SK-N-SH treated with all-trans-retinoic acid at 6 μM for 48 hours (cell line): ENCODE measurements around the gene AMPH.

Experiments
- CREB5 ChIP-seq: fragments of 250-450 bp; sonication (Bioruptor Pico); IDR thresholded peaks from 2 replicates; pipeline ENCODE4 v1.5.1; 2020; ENCODE audit warnings: low read depth, mild to moderate bottlenecking, moderate library complexity
- ISL1 ChIP-seq: fragments of 250-450 bp; sonication (Bioruptor Pico); IDR thresholded peaks from 2 replicates; pipeline ENCODE4 v2.1.2; 2022; ENCODE audit warnings: mild to moderate bottlenecking, moderate library complexity
- OSR1 ChIP-seq: fragments of 250-450 bp; sonication (Bioruptor Pico); IDR thresholded peaks from 2 replicates; pipeline ENCODE4 v1.8.0; 2022; ENCODE audit warnings: moderate library complexity, mild to moderate bottlenecking, inconsistent platforms
- RARB ChIP-seq: fragments of 250-450 bp; sonication (Bioruptor Pico); IDR thresholded peaks from 2 replicates; pipeline ENCODE4 v1.8.0; 2021; ENCODE audit warnings: mild to moderate bottlenecking, moderate library complexity
- TF ChIP-seq, protein P1 (sequence below): fragments of 250-450 bp; sonication (Bioruptor Pico); IDR thresholded peaks from 2 replicates; pipeline ENCODE4 v1.5.1; 2021; ENCODE audit warnings: mild to moderate bottlenecking, moderate library complexity
- TF ChIP-seq, protein P2 (sequence below): fragments of 250-450 bp; sonication (Bioruptor Pico); IDR thresholded peaks from 2 replicates; pipeline ENCODE4 v1.8.0; 2020; ENCODE audit warnings: mild to moderate bottlenecking, moderate library complexity, borderline replicate concordance
- TF ChIP-seq, protein P3 (sequence below): fragments of 250-450 bp; sonication (Bioruptor Pico); IDR thresholded peaks from 2 replicates; pipeline ENCODE4 v1.5.0; 2020; ENCODE audit warnings: mild to moderate bottlenecking, moderate library complexity

DNA sequence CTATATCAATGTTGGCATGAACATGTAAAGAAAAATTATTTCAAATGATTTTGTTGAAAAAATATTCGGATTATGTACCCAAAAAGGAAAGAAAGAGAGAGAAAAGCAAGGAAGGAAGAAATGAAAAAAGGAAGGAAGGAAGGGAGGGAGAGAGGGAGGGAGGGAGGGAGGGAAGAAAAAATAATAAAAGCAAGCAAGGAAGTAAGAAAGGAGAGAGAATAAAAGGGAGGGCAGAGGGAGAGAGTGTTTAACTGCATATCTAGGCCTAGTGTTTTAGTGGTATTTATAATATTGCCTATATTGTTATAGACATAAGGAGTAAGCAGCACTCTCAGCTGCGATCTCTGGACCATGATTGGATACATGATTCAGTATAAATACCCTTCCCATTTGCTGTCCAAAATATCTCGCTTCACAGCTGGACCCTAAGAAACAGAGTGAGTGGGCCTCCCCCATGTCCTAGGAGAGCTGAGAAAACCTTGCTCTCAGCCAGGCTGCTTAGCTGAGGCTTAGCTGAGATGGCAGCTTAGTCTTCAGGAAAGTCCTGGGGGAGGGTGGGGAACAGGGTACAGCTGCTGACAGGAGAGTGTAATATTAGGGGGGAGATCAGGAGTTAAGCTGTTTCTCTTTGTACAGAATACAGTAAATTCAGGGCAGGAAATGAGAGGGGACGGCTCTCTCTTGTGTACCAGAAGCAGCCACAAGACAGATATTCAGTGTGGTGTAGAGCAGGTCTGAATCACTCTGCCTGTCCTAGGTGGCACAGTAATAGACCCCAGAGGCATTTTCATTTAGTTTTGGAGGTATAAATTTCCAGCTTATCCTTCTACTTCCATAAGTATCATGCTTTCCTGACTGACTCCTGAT is 291.0 kb downstream of the AMPH start:
- TF ChIP-seq RARB: no peak
- TF ChIP-seq ISL1 (CRISPR knock-in tag): no peak
- no peak for TF ChIP-seq OSR1 (CRISPR knock-in tag)
- TF ChIP-seq, protein P1, sequence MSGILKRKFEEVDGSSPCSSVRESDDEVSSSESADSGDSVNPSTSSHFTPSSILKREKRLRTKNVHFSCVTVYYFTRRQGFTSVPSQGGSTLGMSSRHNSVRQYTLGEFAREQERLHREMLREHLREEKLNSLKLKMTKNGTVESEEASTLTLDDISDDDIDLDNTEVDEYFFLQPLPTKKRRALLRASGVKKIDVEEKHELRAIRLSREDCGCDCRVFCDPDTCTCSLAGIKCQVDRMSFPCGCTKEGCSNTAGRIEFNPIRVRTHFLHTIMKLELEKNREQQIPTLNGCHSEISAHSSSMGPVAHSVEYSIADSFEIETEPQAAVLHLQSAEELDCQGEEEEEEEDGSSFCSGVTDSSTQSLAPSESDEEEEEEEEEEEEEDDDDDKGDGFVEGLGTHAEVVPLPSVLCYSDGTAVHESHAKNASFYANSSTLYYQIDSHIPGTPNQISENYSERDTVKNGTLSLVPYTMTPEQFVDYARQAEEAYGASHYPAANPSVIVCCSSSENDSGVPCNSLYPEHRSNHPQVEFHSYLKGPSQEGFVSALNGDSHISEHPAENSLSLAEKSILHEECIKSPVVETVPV: no peak
- no peak for TF ChIP-seq CREB5 (CRISPR knock-in tag)
- TF ChIP-seq, protein P2, sequence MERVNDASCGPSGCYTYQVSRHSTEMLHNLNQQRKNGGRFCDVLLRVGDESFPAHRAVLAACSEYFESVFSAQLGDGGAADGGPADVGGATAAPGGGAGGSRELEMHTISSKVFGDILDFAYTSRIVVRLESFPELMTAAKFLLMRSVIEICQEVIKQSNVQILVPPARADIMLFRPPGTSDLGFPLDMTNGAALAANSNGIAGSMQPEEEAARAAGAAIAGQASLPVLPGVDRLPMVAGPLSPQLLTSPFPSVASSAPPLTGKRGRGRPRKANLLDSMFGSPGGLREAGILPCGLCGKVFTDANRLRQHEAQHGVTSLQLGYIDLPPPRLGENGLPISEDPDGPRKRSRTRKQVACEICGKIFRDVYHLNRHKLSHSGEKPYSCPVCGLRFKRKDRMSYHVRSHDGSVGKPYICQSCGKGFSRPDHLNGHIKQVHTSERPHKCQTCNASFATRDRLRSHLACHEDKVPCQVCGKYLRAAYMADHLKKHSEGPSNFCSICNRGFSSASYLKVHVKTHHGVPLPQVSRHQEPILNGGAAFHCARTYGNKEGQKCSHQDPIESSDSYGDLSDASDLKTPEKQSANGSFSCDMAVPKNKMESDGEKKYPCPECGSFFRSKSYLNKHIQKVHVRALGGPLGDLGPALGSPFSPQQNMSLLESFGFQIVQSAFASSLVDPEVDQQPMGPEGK (CRISPR knock-in tag): no peak
- TF ChIP-seq, protein P3, sequence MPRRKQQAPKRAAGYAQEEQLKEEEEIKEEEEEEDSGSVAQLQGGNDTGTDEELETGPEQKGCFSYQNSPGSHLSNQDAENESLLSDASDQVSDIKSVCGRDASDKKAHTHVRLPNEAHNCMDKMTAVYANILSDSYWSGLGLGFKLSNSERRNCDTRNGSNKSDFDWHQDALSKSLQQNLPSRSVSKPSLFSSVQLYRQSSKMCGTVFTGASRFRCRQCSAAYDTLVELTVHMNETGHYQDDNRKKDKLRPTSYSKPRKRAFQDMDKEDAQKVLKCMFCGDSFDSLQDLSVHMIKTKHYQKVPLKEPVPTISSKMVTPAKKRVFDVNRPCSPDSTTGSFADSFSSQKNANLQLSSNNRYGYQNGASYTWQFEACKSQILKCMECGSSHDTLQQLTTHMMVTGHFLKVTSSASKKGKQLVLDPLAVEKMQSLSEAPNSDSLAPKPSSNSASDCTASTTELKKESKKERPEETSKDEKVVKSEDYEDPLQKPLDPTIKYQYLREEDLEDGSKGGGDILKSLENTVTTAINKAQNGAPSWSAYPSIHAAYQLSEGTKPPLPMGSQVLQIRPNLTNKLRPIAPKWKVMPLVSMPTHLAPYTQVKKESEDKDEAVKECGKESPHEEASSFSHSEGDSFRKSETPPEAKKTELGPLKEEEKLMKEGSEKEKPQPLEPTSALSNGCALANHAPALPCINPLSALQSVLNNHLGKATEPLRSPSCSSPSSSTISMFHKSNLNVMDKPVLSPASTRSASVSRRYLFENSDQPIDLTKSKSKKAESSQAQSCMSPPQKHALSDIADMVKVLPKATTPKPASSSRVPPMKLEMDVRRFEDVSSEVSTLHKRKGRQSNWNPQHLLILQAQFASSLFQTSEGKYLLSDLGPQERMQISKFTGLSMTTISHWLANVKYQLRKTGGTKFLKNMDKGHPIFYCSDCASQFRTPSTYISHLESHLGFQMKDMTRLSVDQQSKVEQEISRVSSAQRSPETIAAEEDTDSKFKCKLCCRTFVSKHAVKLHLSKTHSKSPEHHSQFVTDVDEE (CRISPR knock-in tag): no peak
